GF-D8 (cell line): Measurements from ENCODE around the gene RASD1.

Experiments
- DNase-seq: peaks from one replicate; lab custom pipeline; 2025; lab: John Stamatoyannopoulos, UW

RASD1 gene

GRCh38 chr17:17527534-17527933, 31.3 kb upstream of the RASD1 start:
- DNase-seq: no peak

- no peak for DNase-seq
These were observed 30.2 kb upstream of the RASD1 start for GRCh38 chr17:17526369-17526768.

- DNase-seq: no peak
These were observed 29.8 kb upstream of the RASD1 start for GRCh38 chr17:17525956-17526355.

- no peak for DNase-seq
These were observed 29.1 kb upstream of the RASD1 start for GRCh38 chr17:17525311-17525710.

GRCh38 chr17:17523731-17524490, 27.7 kb upstream of the RASD1 start:
- DNase-seq: no peak

- DNase-seq: no peak
These were observed 27.0 kb upstream of the RASD1 start for GRCh38 chr17:17523001-17523730.

GRCh38 chr17:17520599-17521232, 24.5 kb upstream of the RASD1 start:
- DNase-seq: no peak

GRCh38 chr17:17519886-17520285, 23.7 kb upstream of the RASD1 start:
- DNase-seq: no peak

GRCh38 chr17:17518951-17519350, 22.8 kb upstream of the RASD1 start:
- DNase-seq: no peak

- DNase-seq: no peak
These were observed 21.8 kb upstream of the RASD1 start for GRCh38 chr17:17518014-17518413.

GRCh38 chr17:17516941-17517720, 20.9 kb upstream of the RASD1 start:
- DNase-seq: no peak

GRCh38 chr17:17515934-17516930, 20.0 kb upstream of the RASD1 start:
- no peak for DNase-seq

- DNase-seq: no peak
These were observed 19.1 kb upstream of the RASD1 start for GRCh38 chr17:17514993-17515933.

GRCh38 chr17:17514361-17514992, 18.3 kb upstream of the RASD1 start:
- no peak for DNase-seq

- DNase-seq: no peak
These were observed 17.4 kb upstream of the RASD1 start for GRCh38 chr17:17513626-17514025.

- DNase-seq: no peak
These were observed 16.7 kb upstream of the RASD1 start for GRCh38 chr17:17512866-17513265.

- no peak for DNase-seq
These were observed 16.0 kb upstream of the RASD1 start for GRCh38 chr17:17511881-17512858.

GRCh38 chr17:17511293-17511741, 15.1 kb upstream of the RASD1 start:
- no peak for DNase-seq
